Activated naive CD8-positive, alpha-beta T cell treated with anti-CD3 and anti-CD28 coated beads, Interleukin-2, amount 50 U/mL, for 24 hours (primary cell): ENCODE results near the gene RTP2.
A peak's percentile ranks its signal among the peaks of the same experiment; 100 is the strongest.

ENCODE experiments used
- ATAC-seq: fragments of 150-1000 bp; cut with Tn5 transposase; one replicate; pipeline ENCODE4 v1.10.0; 2021
- DNase-seq: peaks from one replicate; pipeline ENCODE4 v3.0.0; 2021
- H3K27ac Mint-ChIP-seq: one replicate; pipeline ENCODE4 v1.8.0; 2021; ENCODE audit warnings: mild to moderate bottlenecking, mixed read lengths
- H3K27me3 Mint-ChIP-seq: one replicate; pipeline ENCODE4 v1.8.0; 2021; ENCODE audit warnings: mixed read lengths
- H3K36me3 Mint-ChIP-seq: one replicate; pipeline ENCODE4 v1.8.0; 2021; ENCODE audit warnings: low read depth, mixed read lengths
- H3K4me1 Mint-ChIP-seq: one replicate; pipeline ENCODE4 v1.8.0; 2021; ENCODE audit warnings: mixed read lengths
- H3K4me3 Mint-ChIP-seq: one replicate; pipeline ENCODE4 v1.8.0; 2021; ENCODE audit warnings: mild to moderate bottlenecking, moderate library complexity, mixed read lengths
- H3K9me3 Mint-ChIP-seq: one replicate; pipeline ENCODE4 v1.8.0; 2021; ENCODE audit warnings: mixed read lengths

Gene RTP2, protein sequence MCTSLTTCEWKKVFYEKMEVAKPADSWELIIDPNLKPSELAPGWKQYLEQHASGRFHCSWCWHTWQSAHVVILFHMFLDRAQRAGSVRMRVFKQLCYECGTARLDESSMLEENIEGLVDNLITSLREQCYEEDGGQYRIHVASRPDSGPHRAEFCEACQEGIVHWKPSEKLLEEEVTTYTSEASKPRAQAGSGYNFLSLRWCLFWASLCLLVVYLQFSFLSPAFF

DNA sequence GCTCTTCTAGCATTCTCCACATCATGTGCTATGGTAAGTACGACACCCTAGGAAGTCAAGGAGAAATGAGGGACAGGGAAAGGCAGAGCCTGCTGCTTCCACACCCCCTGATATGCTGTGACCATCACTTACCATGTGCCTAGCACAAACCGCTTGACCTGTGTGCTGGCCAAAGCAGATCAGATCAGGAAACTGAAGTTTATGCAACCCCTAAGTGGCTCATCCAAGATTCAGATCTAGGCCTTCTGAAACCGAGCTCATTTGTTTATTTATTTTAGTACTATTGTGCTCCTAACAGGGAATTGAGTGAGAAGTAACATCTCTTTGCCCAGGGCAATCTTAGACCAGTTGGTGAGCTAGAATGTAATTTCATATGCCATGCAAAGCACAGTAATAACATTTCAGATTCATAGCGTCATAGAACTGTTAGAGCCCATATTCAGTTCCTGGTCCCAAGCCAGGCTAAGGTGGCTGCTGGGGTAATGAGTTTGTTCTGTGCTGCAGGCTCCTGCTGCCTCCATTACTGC, at the start of gene RTP2:
Gene RTP2, minus strand, starts transcription at position 51 of the 527 bp plus-strand sequence. CDS start 429 bp downstream, outside the sequence.
- Mint-ChIP-seq H3K9me3 (no peaks in the 10 kb centered on the region), H3K4me3 (no peak within 1 kb of the TSS), H3K36me3 (no peaks in the 10 kb centered on the region), H3K27me3 (no peaks in the 10 kb centered on the region), H3K27ac (no peak within 1 kb of the TSS), H3K4me1 (no peaks in the 10 kb centered on the region)
- ATAC-seq = no peak
- no peak for DNase-seq

DNA sequence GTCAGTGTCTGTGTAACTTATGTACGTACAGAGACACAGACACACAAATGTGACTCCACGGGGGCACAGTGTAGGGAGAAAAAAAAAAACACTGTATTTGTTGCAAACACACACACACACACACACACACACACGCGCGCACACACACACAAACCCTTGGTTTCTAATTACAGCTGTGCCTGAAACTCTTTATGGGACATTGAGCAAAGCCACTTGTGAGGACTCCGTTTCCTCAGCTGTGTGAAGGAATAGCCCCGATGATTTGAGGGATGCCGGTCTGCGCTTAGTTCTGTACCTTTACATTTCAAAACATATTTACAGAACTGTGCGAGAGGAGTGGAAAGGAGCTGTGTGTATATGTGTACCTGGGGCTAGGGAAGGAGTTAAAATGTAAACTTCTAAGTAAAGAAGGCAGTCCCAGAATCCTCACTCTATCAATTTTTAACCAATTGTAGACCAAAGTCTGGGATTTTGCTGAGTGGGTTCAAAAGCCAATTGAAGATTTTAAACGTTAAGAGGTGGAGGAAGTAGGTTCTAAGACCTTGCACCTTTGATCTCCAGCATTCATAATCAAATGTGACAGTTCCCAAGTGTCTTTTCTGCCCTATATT, 48.3 kb upstream of the RTP2 start:
- ATAC-seq = no peak
- Mint-ChIP-seq H3K4me3 (no peak overlapping the region), H3K9me3 (no peaks in the 10 kb centered on the region), H3K27me3 (no peaks in the 10 kb centered on the region), H3K27ac (peak overlapping the region; percentile 62), H3K4me1 (peaks cover 58% of the 10 kb centered on the region), H3K36me3 (no peaks in the 10 kb centered on the region)
- no peak for DNase-seq

DNA sequence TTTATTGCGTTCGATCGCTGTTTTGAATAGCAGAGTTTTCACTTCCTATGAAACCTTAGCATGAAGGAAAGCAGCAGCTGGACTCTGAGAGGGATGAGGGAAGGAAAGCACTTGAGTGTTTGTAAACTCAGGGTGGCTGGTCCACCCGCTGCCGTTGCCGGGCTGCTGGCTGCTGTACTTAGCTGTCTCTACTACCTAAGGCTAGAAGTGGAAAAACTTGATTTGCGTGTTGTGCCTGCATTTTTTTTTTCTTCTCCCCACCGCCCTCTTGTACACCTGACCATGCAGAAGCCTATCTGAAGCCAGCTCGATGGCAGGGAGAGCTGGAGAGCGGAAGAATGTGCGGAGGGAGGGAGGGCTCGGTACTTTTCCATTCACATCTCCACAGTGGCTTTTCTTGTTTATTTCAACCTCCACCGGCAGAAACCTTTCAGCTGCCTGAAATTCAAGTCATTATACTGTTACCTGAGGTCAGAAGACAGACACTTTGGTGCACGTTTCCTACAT, 47.7 kb upstream of the RTP2 start:
- Mint-ChIP-seq H3K9me3 (no peaks in the 10 kb centered on the region), H3K4me3 (peak overlapping the region; percentile 11), H3K27me3 (no peaks in the 10 kb centered on the region), H3K4me1 (peaks cover 62% of the 10 kb centered on the region), H3K27ac (peak overlapping the region; percentile 62), H3K36me3 (no peaks in the 10 kb centered on the region)
- ATAC-seq (no peak), DNase-seq (no peak)

DNA sequence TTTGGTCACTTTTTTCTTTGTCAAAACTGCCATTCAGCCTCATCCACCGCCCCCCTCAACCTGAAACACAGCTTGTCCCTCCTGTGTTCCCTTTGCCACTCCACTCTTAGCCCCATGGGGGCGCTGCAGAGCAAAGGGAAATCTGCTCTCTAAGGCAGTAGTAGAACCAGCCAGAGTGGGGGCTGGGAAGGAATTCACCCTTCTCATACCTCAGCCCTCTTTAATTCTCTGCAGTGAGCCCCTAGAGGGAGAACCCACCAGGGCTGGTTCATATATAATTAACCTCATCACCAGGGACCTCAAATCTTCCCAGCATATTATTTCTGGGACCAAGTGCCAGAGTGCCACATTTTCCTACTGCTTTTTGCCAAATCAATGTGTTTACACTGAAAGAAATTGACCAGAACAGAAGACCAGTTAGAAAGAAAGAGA, 45.7 kb upstream of the RTP2 start:
- no peaks in the 10 kb centered on the region for H3K27me3 Mint-ChIP-seq
- DNase-seq = peak; percentile 95
- H3K36me3 Mint-ChIP-seq = peaks cover 4% of the 10 kb centered on the region
- peak overlapping the region; percentile 100 for H3K27ac Mint-ChIP-seq
- ATAC-seq = peak; percentile 60
- H3K9me3 Mint-ChIP-seq = no peaks in the 10 kb centered on the region
- peak overlapping the region; percentile 20 for H3K4me3 Mint-ChIP-seq
- H3K4me1 Mint-ChIP-seq = peaks cover 66% of the 10 kb centered on the region

DNA sequence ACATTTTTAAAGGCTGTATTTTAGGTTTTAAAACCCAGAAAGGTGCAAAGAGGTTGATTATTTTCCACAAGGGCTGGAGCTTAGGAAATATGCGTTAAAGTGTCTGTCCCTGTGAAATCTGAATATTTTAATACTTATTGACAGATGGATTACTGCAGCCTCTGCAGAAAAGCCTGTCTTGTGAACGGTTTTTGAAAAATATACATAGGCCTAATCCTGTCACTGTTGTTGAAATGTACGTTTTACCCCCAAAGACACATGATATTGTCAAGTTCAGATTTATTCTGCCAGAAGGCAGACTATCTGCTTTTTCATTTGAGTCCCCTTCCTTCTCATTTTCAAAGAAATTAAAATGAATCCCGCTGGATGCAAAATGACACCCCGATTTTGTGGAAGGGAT, 45.1 kb upstream of the RTP2 start:
- peaks cover 71% of the 10 kb centered on the region for H3K4me1 Mint-ChIP-seq
- DNase-seq = no peak
- H3K27ac Mint-ChIP-seq = peak overlapping the region; percentile 100
- H3K36me3 Mint-ChIP-seq = peaks cover 4% of the 10 kb centered on the region
- no peaks in the 10 kb centered on the region for H3K27me3 Mint-ChIP-seq
- no peak for ATAC-seq
- H3K9me3 Mint-ChIP-seq = no peaks in the 10 kb centered on the region
- H3K4me3 Mint-ChIP-seq = peak overlapping the region; percentile 95

DNA sequence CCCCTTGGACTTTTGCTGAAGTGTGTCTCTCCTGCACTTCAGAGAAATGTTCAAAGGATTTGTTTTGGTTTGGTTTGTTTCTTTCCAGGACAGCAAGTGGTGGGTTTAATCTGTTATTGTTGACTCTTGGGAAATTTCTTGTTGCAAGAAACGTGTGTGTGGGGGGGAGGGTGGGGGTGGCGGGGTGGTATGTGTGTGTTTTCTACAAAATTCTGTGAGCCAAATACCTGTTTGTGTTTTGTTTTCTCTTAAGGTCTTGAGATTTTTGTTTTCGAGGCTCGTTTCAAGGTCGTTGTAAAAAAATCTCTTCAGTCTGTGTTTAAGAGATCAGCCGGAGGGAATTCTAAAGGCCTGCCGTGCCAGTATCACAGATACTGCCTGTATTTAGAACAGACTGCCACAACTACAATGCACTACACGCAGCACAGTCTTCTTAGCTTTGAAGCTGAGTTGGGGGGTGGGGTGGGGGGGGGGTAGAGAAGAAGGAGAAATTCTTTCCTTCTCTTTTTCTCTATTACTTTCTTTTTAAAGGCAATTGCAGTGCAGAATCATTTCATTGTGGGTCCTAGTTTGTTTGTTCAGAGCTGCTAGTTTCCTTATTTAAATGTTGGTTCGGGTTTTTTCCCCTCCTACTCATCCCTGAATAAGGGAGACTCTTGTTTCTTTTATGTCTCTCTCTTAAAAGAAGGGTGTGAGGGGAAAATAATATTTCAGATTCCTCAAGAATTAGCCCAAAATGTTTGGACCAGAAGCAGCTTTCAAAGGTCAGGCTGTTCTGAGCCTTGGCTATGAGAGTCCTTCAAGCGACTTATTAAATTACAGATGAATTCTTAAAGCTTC, 44.3 kb upstream of the RTP2 start:
- Mint-ChIP-seq H3K27ac (peak overlapping the region; percentile 100), H3K4me3 (peak overlapping the region; percentile 95), H3K4me1 (peaks cover 80% of the 10 kb centered on the region), H3K27me3 (no peaks in the 10 kb centered on the region), H3K36me3 (peaks cover 5% of the 10 kb centered on the region), H3K9me3 (no peaks in the 10 kb centered on the region)
- no peak for DNase-seq
- no peak for ATAC-seq

DNA sequence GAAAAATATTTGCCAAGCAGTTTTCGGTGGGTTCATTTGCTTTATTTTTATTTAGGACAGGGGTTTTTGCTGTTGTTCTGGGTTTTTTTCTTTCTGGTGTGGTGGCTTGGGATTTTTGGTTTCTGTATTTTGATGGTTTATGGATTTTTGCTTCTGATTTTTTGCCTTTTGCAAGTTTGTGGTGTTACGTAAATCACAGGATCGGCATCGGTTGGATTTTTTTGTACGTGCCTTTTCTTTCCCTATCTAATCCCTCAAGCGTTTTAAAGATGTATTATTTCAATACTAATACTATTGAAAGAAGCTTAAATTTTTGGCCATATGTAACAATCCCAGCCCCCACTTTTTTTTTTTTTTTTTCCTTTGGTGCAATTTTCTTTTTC, 43.7 kb upstream of the RTP2 start:
- H3K9me3 Mint-ChIP-seq = no peaks in the 10 kb centered on the region
- H3K4me3 Mint-ChIP-seq = peak overlapping the region; percentile 95
- ATAC-seq (no peak), DNase-seq (no peak)
- no peaks in the 10 kb centered on the region for H3K27me3 Mint-ChIP-seq
- peaks cover 80% of the 10 kb centered on the region for H3K4me1 Mint-ChIP-seq
- peaks cover 5% of the 10 kb centered on the region for H3K36me3 Mint-ChIP-seq
- H3K27ac Mint-ChIP-seq = peak overlapping the region; percentile 100

DNA sequence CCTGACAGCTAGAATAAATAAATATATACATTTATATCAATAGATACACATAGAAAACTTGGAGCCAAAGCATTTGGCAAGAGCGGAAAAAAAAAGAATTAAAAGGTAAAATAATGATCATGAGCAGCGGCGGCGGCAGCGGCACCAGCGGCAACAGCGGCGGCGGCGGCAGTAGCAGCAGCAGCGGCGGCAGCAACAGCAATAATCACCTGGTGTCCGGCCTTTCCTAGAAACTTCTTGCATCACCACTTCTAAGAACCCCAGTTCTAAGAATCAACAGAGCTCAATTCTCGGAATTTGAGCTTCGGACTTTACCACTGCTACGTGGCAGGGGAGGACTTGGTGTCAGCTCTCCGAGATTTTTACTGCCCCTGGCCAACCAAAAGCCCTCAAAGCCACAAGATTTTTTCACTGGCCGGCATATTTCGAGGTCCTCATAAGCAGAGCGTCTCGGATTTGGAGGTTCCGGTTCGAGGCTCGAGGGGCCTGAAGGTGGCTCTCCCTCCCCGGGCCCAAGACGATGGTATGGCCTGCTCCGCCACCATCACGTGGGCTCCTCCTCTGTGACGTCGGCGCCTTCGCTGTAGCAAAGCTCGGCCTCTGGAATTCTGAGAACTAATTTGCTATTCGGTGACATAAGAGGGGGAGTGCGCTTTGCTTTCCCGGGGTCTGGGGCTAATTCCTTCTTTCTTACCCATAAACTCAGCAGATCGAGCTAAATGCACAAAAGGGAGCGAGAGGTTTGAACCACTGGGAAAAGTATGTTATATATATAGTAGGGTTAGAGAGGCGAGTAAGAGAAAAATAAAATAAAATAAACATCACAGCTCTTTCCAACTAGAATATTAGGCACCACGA, 43.1 kb upstream of the RTP2 start, which contains the start of gene BCL6:
Gene BCL6, minus strand, starts transcription at position 268 of the 858 bp plus-strand sequence. CDS start 11,775 bp downstream, outside the sequence.
- ATAC-seq (peak; percentile 35), DNase-seq (peak; percentile 87)
- Mint-ChIP-seq H3K27me3 (no peaks in the 10 kb centered on the region), H3K36me3 (peaks cover 5% of the 10 kb centered on the region), H3K27ac (peak within 1 kb of the TSS; percentile 100), H3K4me3 (peak within 1 kb of the TSS; percentile 95), H3K4me1 (peaks cover 80% of the 10 kb centered on the region), H3K9me3 (no peaks in the 10 kb centered on the region)

DNA sequence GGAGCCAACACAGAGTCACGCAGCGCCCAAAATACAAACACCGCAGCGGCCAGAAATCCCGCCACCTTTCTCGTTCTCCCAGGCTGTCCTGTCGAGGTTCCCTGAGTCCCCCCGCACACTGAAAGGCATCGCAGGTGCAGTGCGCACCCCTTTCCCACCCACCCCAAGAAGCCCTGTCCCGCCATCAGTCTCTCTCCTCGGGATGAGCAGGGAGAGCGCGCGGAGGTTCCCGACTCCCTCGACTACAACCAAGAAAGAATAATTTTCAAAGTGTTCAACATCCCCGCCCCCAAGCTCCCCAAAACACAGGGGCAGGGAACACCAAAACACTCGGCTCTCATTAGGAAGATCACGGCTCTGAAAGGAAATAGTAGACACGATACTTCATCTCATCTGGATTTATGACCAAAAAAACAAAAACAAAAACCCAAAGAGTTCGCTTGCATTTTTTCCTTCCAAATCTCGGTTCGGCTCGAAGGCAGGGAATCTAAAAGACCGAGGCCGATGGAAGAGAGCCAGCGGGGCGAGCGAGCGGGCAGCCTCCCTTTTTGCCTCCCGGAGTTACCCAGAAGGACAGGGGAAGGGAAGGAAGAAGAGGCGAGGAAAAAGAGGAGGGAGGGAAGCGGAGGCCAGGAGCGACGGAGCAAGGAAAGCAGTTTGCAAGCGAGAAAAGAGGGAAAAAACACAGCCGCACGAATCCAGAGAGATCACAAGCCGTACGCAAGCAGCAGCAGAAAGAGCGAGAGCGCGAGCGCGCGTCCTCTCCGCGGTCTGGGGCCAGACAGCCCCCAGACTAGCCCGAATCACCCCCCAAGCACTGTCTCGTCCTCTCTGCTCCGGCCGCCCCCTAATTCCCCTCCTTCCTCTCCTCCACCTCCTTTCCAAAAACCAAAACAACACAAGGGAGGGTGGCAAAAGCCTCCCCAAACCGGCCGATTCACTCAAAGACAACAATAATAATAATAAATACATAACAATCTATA, 42.1 kb upstream of the RTP2 start:
- ATAC-seq = no peak
- H3K36me3 Mint-ChIP-seq = peaks cover 5% of the 10 kb centered on the region
- H3K4me3 Mint-ChIP-seq = peak overlapping the region; percentile 95

DNA sequence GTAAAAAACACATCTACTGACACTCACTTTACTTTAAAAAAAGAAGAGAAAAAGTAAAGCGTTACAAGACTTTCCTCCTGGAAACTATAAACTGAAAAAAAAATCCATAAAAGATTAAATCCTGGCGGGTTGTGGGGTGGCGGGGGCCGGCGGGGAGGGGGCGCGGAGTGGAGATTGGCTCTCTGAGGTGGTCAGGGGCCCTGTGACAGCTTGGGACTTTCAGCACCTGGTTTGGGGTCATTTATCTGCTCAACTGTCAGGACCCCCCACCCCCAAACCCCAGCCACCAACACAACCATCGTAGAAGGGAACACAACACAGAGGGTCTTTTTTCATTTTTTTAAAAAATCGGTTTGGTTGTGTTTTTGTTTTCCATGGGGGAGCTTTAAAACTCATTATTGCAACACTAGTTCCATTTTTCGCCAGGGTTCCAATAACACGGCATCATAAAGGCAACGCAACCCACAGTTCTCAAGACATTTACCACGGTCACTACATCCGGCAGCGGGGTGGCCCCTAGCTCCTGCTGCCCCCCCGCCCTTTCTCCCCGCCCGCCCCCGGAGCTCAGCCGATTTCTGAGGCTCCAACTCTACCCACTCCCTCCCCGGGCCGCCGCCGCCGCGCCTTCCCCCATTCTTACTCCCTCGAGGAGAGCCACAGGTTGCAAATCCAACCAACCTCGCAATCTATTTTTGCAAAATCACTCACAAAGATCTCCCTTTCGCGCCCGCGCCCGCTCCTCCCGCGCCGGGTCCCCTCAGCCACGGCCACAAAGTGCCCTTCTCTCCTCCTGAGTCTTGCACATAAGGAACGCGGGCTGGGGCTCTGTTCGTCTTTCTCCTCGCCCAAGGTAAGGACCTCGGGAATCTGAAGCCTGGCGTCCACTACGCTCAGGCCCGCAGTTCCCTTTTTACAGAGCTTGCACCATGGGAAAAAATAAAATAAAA, 41.1 kb upstream of the RTP2 start:
- peak; percentile 67 for DNase-seq
- Mint-ChIP-seq H3K27ac (peak overlapping the region; percentile 100), H3K4me3 (peak overlapping the region; percentile 95), H3K36me3 (peaks cover 5% of the 10 kb centered on the region), H3K27me3 (no peaks in the 10 kb centered on the region), H3K9me3 (no peaks in the 10 kb centered on the region), H3K4me1 (peaks cover 77% of the 10 kb centered on the region)
- ATAC-seq = no peak

More for the DNA sequence above, 42.1 kb upstream of the RTP2 start:
- DNase-seq = peak; percentile 54
- Mint-ChIP-seq H3K9me3 (no peaks in the 10 kb centered on the region), H3K27me3 (no peaks in the 10 kb centered on the region), H3K4me1 (peaks cover 78% of the 10 kb centered on the region), H3K27ac (peak overlapping the region; percentile 100)

DNA sequence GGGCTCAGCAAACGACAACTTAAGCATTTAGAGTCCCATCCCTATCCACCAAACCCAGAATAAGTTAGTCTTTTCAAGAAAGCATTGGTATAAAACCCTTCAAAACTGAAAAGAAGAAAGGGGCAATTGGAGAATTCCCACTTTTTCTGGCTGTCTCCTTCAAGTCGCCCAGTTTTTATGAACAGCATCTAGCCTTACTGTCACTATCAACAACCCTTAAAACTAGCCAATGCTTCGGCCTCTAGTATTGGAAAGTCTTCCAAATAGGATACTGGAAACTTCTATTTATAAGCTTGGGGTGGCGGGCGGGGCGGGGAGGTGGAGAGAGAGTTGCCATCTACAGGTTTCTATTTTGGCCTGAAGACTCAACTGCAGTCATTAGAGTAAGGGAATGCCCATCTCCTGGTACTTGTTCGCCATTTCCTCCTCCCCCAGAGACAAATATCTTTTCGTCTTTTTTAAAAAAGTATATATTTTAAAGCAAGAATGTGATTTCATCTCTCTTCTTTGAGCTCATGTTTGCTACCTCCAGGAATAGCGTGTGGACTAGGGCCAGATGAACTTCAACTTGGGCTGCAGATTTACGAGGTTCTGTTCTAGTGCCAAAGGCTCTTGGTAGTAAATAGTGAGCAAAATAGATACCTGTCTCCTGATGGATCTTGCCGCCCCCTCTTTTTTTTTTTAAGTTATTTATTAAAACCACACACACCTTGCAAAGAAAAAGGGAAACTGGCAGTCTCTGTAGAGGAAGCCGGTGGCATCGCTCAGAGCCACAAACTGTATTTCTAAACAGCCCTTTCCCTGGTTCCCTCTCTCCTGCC, 40.2 kb upstream of the RTP2 start:
- Mint-ChIP-seq H3K9me3 (no peaks in the 10 kb centered on the region), H3K27me3 (no peaks in the 10 kb centered on the region), H3K27ac (peak overlapping the region; percentile 100), H3K4me3 (peak overlapping the region; percentile 95), H3K4me1 (peaks cover 69% of the 10 kb centered on the region), H3K36me3 (peaks cover 5% of the 10 kb centered on the region)
- no peak for ATAC-seq
- no peak for DNase-seq
